C1 segment of cervical spinal cord (tissue), 14 donors: ENCODE data around the gene GDF15.

Experiments used
- DNase-seq, 14 donors: peaks; one replicate each; lab custom pipeline; 2025; lab: John Stamatoyannopoulos, UW

GDF15 gene

DNA sequence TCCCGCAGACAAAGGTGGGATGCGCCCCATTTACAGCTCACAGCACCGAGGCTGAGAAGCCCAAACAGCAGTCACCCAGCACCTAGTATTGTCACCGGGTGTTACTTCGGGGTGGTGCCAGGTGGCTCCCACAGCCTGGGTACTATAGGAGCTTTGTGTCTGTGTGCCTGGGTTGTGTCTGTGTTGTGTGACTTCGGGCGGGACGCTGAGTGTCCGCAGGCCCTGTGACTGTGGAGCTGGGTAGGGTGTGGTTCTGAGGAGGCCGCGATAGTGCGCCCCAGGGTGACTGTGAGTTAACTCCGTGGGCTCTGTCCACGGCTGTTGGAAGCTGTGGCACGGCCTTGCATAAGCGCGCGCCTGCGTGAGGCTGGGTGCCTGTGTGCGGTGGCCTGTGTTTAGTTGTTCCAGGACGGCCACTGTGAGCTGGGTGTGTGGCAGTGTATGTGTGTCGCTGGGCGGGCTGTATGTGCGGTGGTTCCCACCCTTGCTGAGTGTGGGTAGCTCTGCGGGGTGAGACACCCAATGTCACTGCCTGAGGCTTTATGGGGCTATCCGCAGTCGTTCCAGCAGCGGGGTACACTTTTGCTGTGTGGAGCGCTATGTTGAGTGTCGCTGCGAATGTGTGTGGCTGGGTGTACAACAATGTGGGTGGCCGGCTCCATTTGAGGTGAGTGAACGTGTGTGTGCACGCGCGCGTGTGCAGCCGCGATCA, 32.7 kb downstream of the GDF15 start:
- peak in 1 of 14 donors; percentile 61 for DNase-seq

DNA sequence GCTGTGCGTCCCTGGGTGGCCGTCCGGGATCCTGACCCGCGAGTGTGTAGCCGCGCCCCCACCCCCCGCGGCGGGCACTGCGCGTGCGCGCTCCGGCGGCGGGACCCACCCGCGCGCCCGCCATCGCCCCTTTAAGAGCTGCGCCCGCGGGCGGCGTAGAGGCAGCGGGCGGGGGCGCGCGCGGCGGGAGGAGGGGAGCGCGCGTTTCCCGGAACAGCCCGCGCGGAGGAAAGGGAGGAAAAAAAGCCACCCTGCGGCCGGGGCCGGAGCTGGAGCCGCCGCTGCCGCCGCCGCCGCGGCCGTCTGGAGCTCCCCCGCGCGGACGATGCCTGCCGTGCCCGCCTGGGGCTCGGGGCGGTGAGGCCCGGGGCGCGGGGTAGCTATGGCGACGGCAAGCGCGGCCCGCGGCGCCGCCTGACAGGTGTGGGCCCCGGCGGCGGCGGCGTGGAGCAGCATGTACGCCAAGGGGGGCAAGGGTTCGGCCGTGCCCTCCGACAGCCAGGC, 33.3 kb downstream of the GDF15 start, which contains the start of gene SSBP4:
Gene SSBP4 (plus strand): TSS at position 204 of the 504 bp plus-strand sequence. CDS start 251 bp downstream, at position 455.
- DNase-seq, result peak in 11 of 14 donors; percentile 23 to 83 (median 51)

DNA sequence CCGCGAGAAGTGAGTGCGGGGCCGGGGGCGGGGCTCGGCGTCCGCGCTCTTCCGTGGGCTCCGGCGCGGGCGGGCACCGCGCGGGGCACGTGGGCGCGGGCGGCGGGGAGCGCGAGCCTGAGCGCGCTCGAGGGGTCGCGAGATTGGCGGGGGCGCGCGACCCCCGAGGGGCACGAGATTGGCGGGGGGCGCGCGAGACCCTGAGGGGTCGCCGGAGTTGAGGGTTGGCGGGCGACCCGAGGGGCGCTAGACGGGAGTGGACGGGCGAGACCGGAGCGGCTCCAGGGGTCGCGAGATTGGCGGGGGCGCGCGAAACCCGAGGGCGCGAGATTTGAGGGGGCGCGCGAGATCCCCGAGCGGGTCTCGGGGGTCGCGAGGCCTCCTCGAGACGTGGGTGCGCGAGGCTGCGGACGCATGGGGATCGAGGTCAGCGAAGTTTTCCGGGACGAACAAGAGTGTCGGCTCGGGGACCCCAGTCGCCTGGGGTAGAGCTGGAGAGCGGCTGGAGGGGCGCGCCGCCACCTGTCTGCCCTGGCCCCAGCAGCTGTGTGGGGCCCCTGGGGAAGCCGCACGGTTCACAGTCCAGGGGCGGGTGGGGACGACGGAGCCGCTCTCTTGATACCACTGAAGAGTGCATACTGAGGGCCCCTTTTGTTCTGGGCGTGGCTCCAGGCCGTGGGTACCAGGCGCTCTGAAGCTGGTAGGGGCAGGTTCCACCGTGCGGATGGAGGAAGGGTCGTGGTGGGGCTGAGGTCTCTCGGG, 33.9 kb downstream of the GDF15 start:
- peak in 1 of 14 donors; percentile 19 for DNase-seq

DNA sequence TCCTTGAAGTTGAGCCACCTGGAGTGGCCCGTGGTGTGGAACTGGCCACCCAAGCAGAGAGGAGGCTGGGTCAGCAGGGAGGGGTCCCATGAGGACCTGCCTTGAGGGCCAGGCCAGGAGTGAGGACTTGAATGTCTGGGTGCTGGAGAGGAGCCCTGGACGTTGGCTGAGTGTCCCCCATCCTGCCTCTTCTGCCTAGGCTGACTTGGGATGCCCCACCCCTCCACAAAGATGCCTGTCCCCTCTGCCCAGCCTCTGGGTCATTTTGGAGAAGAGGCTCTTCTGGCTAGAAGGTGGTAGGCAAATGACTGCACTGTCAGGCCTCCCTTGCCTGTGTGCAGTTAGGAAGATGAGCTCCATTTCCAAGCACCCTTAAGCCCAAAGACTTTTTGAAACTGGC, 35.0 kb downstream of the GDF15 start:
- DNase-seq, result no peak

DNA sequence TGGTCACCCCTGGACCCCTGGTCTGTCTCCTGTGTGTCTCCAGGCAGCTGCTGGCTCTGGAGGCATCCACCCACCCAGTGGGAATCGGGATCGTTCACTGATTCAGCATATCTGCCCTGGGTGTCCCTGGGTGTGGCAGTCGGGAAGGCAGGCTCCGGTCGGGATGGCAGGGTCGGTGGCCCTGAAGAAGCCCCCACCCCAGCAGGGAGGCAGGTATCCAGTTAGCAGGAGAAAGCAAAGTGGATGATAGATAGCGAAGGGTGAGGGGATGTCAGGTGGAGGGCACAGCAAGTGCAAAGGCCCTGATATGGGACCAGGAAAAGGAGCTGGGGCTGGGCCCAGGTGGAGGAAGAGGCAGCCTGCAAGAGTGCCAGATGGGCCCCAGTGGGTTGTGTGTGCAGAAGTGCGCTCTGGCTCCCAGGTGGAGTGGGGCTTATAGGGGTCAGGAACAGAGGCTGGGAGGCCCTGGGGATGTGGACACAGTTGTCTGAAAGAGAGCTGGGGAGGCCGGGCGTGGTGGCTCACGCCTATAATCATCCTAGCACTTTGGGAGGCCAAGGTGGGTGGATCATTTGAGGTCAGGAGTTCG, 35.5 kb downstream of the GDF15 start:
- DNase-seq, result no peak

DNA sequence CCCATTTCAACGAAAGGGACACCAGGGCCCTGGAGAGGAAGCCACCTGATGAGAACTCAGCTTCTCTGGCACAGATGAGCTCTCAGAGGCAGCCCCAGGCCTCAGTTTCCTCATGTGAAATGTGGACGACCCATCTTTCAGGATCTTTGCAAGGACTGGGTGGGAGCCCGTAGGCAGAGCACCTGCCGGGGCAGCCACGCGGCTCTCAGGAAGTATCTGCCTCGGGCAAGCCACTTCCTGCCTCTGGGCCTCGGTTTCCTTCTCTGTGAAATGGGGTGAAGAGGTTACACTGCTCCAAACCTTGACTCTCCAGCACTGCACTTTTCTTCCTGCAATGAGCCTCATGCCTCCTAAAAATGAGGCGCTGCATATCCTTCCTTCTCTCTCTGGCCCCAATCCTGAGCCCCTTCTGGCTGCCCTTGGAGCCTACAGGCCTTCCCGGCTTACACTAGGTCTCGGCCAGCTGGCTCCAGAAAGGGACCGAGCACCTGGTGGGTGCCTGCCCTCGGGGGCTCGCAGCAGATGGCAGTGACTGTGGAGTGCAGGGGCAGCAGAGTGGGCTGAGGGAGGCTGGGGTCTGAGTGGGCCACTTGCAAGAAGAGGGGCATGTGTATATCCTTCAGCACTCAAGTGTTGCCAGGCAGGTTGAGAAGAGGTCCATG, 36.7 kb downstream of the GDF15 start:
- DNase-seq, result no peak

DNA sequence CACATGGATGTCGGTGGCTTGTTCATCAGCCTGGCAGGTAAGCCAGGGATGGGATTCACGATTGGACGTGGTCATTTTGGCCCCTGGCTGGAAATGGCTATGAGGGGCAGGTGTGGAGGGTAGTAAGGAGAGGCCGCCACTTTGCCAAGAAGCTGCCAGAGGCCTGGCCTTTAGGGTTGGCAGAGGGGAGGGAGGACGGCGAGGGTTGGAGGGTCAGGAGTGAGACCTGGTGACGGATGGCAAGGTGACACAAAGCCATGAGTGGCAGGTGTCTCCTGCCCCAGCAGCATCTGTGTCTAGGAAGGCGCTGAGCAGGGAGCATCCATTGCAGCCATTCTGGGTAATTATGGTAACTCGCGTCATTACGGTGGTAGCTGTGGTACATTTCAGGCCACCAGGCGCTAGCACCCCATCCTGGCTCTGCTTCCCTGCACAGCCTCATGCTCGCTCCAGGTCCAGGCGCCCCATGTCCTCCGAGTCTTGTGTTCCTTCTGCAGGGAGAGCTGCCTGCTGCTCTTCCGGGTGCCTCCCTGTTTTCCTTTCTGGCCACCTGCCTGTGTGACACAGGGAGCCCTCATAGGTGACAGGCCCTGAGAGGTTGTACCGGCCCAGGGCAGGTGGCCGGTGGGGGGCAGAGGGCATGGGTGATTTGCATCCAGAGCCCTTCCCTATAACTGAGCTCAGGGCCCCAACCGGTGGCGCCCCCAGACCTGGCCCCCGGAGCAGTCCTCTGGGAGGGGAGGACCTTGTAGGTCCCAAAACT, 37.5 kb downstream of the GDF15 start:
- DNase-seq, result no peak

DNA sequence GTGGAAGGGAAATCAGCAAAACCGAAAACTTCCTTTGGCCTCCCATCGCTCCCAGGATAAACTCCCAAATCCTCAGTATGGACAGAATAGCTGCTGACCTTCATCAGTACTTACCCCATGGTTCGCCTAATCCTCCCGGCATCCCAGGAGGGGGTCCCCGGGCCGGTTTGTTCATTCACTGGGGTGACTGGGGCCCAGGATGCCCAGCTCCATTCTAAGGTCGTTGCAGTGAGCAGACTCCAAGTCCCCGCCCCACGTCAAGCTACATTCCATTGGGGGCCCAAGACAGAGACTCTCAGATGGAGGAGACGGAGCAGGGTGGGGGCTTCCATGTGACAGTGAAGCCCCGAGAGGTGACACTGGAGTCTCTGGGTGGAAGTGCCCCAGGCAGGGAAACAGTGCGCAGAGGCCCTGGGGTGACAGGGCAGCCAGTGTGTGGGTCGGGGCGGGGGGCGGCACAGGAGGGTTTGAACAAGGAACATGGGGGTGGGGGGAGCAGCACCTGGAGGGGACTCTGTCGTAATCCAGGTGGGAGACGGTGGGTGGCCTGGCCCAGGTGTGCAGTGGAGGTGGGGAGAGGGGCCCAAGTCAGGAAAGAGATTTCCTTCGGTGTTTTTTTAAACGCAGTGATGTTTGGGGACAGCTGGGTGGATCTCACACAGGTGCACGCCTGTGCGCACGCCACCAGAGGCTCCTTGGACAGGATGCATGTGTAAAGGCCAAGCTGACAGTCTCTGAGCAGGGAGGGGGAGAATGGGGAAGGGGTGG, 38.3 kb downstream of the GDF15 start:
- DNase-seq, result no peak

DNA sequence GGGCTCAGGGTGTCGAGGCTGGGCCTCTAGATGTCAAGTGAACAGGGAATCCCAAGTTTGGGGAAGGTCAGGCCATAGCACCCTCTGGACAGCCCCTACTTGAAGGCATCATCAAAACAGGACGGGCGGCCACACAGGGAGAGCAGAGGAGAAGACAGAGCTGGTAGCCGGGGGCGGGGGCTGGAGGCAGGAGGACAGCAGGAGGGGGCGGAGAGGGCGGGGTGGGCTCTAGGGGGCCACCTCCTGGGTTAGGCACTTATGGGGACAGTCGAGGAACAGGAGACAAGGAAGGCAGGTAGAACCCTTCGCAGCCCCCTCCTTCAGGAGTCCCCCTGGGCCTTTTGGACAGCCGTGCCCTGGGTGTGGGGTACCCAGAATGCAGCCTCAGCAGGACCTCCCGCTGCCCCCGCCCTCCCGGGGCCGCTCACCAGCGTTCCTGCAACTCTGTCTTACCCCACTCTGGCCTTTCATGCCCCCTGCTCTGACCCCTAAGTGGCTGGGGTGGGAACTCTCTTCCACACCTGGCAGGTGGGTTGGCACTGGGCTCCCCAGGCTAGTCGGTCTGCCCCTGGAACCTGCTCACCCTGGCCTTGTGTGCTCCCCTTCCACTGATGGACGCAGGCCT, 39.0 kb downstream of the GDF15 start:
- DNase-seq, result no peak

DNA sequence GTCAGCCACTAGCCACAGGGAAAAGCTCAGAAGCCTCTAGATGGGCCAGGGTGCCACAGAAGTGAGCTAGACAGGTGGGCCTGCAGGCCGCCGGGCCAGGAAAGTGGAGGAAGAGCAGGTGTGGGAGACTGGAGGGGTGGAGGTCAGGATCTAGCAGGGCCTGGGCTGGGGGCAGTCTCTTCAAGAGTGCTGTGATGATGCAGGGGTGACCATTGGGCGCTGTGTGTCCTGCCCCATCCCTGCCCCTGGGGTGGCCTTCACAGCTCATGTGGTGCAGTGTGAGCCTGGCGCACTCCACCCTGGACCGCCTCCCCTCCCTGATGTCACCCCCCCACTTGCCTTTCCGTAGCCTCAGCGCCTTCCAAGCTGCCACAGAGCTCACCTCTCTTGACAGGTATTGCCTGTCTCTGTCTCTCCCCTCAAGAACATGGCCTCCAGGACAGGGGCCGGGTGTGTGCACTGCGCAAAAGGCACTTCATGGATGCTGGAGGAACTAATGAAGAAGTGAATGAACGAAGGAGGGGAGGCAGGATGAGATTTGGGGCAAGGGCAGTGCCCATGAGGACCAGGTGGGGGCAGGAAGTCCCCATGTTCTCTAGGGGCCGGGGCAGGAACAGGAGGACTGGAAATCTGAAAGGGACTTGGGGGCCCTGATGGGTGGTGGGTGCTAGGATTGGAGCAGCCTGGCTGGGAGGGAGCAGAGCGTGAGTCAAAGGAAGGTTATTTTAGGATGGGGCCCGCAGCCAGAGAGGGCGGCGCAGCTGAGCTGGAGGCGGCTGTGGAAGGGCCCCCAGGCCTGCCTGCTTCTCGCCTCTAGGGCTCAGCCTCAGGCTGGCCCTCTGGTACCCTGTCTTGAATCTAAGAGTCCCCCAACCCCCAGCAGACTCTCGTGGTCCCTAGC, 39.8 kb downstream of the GDF15 start:
- peak in 3 of 14 donors; percentile 14 to 58 (median 21) for DNase-seq

DNA sequence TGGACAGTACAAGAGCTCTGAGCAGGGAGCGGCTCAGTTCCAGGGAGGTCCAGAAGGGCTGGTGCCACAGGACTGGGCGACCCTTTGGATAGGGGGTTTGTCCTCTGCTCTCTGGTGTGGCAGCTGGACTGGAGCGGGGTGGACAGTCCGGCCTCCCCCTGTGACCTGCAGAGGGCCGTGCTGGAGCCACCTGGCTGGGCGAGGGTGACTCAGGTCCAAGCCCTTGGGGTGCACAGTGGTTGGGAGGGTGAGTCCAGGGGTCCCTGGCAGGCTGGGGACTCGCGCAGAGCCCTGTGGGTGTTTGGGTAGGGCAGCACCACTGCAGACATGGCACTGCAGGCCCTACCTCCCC, 40.4 kb downstream of the GDF15 start:
- no peak for DNase-seq

DNA sequence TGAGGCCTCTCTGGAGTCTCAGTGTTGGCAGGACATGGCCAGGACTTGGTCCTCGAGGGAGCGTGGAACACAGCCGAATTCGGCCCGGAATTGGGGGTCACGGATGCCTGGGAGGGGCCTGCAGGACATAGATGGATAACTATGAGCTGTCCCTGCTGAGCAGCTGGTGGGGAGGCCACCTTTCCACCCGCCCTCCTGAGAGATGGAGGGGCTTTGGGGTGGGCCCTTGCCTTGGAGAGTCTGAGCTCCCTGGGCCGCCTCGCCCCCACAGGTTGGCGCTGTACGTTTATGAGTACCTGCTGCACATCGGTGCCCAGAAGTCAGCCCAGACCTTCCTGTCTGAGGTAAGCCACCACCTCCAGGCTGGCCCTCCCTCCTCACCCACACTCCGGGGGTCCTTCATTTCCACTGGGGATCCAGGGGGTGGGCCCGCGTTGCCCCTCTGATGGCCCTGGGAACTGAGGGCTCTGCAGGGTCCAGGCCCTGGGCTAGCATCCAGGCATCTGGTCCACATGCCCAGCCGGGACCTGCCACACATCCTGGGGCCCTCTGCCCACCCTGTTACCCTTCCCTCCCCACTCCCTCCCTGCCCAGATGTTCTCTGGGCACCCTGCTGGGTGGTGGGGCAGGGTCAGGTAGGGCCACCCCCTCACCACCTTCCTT, 41.3 kb downstream of the GDF15 start:
- DNase-seq, result no peak

DNA sequence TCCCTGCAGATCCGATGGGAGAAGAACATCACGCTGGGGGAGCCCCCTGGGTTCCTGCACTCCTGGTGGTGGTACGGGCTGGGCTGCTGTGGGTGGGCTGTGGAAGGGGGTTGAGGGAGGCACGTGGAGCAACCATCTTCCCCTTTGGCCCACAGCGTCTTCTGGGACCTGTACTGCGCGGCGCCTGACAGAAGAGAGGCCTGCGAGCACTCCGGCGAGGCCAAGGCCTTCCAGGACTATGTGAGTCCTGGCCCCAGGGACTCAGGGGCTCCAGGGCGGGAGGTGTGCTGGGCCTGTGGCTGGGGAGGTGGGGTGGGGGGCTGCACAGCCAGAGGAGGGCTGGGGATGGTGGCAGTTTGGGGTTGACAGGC, 41.8 kb downstream of the GDF15 start:
- DNase-seq, result no peak

DNA sequence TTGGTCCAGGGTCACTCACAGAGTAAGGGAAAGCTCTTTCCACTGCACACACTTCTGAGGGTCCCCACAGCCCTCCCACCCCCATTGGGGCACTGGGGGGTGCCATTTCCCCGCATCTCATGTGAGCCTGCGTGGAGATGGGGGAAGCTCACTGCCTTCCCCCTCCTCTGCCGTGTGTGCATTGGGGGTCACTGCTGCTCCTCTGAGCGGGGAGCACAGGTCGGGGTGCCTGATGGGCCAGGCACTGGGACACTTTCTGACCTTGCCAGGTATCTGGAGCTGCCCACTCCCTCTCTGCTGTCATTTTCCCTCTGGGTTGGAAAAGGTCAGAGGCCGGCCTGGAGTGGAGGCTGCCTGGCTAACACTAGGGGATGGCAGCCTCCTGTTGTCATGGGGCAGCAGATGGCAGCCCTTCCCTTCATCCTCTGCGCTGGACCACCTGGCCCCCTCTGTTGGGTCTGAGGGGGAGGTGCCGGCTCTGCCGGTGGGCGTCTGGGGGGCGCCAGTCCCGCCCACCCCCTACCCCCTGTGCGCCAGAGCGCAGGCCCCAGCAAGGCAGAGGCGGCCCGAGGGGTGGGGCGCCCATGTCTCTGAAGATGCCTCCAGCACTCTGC, 42.3 kb downstream of the GDF15 start:
- no peak for DNase-seq

DNA sequence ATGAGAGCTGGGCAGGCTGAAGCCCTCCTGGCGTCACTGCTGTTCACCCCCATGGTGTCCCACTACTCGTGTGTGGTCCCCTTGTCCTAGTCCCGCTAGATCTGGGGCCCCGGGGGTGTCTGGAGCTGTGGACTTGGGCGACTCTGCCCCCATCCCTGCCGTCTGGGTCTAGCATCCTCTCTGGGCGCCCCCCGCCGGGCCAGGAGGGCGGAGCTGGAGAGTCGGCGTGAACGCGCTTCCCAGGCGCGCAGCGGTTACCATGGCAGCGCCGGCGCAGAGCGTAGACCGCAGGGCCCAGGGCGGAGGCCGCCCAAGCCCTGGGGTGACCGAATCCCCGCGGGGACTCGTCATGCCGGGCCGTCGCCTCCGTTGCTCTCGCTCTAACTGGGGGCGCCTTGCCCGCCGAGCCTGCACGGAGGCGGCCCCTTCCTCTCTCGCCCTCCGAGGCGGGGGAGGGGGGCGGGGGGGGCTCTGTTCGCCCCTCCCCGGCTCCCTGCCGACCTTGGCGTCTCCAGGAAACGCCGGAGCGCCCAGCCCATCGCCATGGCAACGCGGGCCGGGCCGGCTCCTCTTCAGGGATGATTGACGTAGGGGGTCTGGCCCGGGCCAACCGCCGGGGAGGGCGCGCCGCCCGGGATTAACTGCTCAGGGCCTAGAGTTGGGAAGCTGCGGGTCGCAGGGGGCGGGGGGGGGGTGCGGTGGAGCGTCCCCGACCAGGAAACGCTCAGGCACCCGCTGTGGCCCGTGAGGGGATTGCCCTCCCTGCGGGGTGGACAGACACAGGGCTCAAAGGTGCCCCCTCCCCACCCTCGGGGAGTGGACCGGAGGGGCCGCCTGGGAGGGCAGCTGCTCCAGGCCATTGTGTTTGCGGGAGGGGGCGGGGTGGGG, 43.1 kb downstream of the GDF15 start:
- DNase-seq, result peak in 10 of 14 donors; percentile 23 to 81 (median 62)

DNA sequence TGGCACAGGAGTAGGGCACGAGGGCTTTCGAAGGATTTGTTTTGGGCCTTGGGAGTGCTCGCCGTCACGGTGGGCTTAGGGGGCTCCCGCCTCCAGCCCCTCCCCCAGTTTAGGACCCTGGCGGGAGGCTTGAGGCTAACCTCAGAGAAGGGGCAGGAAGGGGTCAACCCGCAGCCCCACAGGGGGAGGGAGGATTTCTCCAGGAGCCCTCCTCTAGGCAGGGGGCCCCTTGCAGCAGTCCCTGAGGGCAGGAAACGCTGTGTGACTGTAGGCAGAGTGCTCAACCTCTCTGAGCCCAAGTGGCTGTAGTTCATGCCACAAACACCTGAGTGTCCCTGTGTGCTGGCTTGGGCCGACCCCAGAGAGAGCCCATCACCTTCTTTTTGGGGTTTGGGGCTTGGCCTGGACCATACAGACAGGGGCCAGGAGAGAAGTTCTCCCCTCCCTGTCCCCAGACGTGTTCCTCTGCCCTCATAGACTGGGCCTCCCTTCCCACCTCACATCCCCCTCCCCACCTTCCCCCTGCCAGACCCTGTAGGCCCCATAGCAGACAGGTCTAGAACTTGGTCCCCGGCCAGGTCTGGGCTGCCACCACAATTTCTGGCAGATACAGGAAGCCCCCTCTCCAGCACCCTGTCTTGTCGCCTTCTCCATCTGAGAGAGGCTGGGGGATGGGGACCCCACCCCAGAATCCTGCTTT, 43.9 kb downstream of the GDF15 start:
- DNase-seq, result no peak
